ENCODE results near the gene CAMSAP1. TPM values are rescaled to one million over a fixed set of nuclear protein-coding genes. Genes with fewer than 3 reads are reported as not detected.

The CAMSAP1 gene
- total and polyA plus RNA-seq, 4 donors, result 5.0 to 29.8 (median 15.1) TPM

- Histone ChIP-seq H3K9me3 (ENCODE audit: control insufficient read depth in 4 of 4, insufficient read depth in 3 of 4, low read length in 3 of 4) (peaks cover 0 to 17% (median 2%) of the 10 kb centered on the region in 4 donors), H3K27ac (ENCODE audit: low read depth in 1 of 2, low read length in 1 of 2) (no peak overlapping the region), H3K4me3 (no peak overlapping the region), H3K27me3 (ENCODE audit: control insufficient read depth in 3 of 3, insufficient read depth in 3 of 3, low read length in 2 of 3) (peaks cover 0 to 5% (median 0%) of the 10 kb centered on the region in 3 donors), H3K36me3 (ENCODE audit: control insufficient read depth in 4 of 4, insufficient read depth in 4 of 4, low read length in 4 of 4) (no peaks in the 10 kb centered on the region), H3K9ac (ENCODE audit: insufficient read depth in 1 of 2, low read length in 2 of 2) (no peak overlapping the region), H3K4me1 (ENCODE audit: control insufficient read depth in 5 of 5, insufficient read depth in 5 of 5, low read length in 5 of 5) (no peaks in the 10 kb centered on the region)
- DNase-seq, result no peak
- ATAC-seq (ENCODE audit: insufficient read depth, low FRiP score), result no peak
- 87 to 93% methylated on average over 41 to 43 of the region's 43 CpGs for WGBS, 2 donors
- TF ChIP-seq CTCF (IDR thresholded peaks at IDR 0.05; ENCODE audit: control extremely low read depth, extremely low read depth), result no peak
These were observed 138.7 kb downstream of the CAMSAP1 start for GRCh38 chr9:135768516-135769218.

GRCh38 chr9:135766707-135767106 is 140.6 kb downstream of the CAMSAP1 start:
- Histone ChIP-seq H3K27me3 (ENCODE audit: control insufficient read depth in 3 of 3, insufficient read depth in 3 of 3, low read length in 2 of 3) (no peaks in the 10 kb centered on the region), H3K4me3 (no peak overlapping the region), H3K36me3 (ENCODE audit: control insufficient read depth in 4 of 4, insufficient read depth in 4 of 4, low read length in 4 of 4) (no peaks in the 10 kb centered on the region), H3K27ac (ENCODE audit: low read depth in 1 of 2, low read length in 1 of 2) (no peak overlapping the region), H3K9me3 (ENCODE audit: control insufficient read depth in 4 of 4, insufficient read depth in 3 of 4, low read length in 3 of 4) (peaks cover 0 to 17% (median 2%) of the 10 kb centered on the region in 4 donors), H3K4me1 (ENCODE audit: control insufficient read depth in 5 of 5, insufficient read depth in 5 of 5, low read length in 5 of 5) (no peaks in the 10 kb centered on the region), H3K9ac (ENCODE audit: insufficient read depth in 1 of 2, low read length in 2 of 2) (no peak overlapping the region)
- 91 to 95% methylated on average over 4 of the region's 4 CpGs for WGBS, 2 donors
- ATAC-seq (ENCODE audit: insufficient read depth, low FRiP score) (no peak), DNase-seq (no peak)
- no peak for TF ChIP-seq CTCF (IDR thresholded peaks at IDR 0.05; ENCODE audit: control extremely low read depth, extremely low read depth)

- WGBS, 2 donors, result 95 to 96% methylated on average over 4 of the region's 4 CpGs
- Histone ChIP-seq H3K36me3 (ENCODE audit: control insufficient read depth in 4 of 4, insufficient read depth in 4 of 4, low read length in 4 of 4) (no peaks in the 10 kb centered on the region), H3K4me1 (ENCODE audit: control insufficient read depth in 5 of 5, insufficient read depth in 5 of 5, low read length in 5 of 5) (no peaks in the 10 kb centered on the region), H3K27me3 (ENCODE audit: control insufficient read depth in 3 of 3, insufficient read depth in 3 of 3, low read length in 2 of 3) (no peaks in the 10 kb centered on the region), H3K9ac (ENCODE audit: insufficient read depth in 1 of 2, low read length in 2 of 2) (no peak overlapping the region), H3K9me3 (ENCODE audit: control insufficient read depth in 4 of 4, insufficient read depth in 3 of 4, low read length in 3 of 4) (peaks cover 0 to 17% (median 2%) of the 10 kb centered on the region in 4 donors), H3K27ac (ENCODE audit: low read depth in 1 of 2, low read length in 1 of 2) (no peak overlapping the region), H3K4me3 (no peak overlapping the region)
- no peak for TF ChIP-seq CTCF (IDR thresholded peaks at IDR 0.05; ENCODE audit: control extremely low read depth, extremely low read depth)
- ATAC-seq (ENCODE audit: insufficient read depth, low FRiP score) (no peak), DNase-seq (no peak)
These were observed 141.1 kb downstream of the CAMSAP1 start for GRCh38 chr9:135766251-135766650.

Data from lung (tissue), 12 donors.